ENCODE results near the gene PRR7.

Gene PRR7

DNA sequence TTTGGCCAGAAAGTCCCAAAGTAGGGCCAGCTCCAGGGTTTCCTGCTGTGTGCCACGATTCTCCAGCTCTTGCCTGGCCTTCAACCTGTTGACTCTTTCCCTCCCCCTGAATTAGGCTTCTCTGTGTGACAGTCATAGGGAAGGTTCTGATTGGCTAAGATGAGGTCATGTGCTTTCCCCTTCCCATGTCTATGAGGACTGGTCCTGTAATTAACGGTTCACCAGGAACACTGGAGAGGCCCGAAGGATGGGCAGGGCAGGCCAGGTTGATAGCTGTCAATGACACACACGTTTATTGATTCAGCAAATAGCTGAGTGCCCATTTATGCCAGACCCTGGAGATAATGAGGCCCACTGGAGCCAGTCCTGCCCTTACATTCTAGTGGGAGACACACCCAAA, 9.0 kb upstream of the PRR7 start:
- DNase-seq (ENCODE audit: low read depth), result no peak

DNA sequence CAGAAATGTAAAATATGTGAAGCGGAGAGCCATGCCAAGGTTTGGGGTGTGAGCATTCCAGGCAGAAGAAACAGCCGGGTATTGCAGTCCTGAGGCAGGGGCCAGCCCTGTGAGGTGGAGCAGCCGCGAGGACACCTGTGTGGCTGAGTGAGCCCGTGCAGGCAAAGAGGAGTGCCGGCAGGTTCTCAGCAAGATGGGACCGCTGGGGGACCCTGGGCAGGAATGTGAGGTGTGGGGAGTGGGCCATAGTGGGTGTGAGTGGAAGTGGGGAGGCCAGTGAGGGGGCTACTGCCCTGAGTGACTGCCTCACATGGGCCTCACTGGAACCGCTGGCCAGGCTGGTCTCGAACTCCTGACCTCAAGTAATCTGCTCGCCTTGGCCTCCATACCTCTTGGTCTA, 8.1 kb upstream of the PRR7 start:
- DNase-seq (ENCODE audit: low read depth), result no peak

DNA sequence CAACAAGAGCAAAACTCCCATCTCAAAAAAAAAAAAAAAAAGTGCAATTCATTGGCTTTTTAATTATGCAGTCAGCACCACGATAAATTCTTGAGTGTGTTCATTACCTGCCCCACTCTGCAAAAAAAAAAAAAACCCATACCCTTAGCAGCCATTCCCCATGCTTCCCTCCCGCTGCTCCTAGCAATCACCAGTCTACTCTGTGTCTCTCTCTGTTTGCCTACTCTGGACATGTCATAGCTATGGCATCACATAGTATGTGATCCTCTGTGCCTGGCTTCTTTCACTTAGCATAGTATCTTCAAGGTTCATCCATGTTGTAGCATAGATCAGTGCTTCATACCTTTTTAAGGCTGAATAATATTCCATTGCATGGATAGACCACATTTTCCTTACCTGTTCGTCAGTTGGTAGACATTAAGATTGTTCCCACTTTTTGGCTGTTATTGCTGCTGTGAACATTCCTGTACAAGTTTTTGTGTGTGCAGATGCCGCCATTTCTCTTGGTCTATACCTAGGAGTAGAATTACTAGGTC, 7.0 kb upstream of the PRR7 start:
- no peak for DNase-seq (ENCODE audit: low read depth)

DNA sequence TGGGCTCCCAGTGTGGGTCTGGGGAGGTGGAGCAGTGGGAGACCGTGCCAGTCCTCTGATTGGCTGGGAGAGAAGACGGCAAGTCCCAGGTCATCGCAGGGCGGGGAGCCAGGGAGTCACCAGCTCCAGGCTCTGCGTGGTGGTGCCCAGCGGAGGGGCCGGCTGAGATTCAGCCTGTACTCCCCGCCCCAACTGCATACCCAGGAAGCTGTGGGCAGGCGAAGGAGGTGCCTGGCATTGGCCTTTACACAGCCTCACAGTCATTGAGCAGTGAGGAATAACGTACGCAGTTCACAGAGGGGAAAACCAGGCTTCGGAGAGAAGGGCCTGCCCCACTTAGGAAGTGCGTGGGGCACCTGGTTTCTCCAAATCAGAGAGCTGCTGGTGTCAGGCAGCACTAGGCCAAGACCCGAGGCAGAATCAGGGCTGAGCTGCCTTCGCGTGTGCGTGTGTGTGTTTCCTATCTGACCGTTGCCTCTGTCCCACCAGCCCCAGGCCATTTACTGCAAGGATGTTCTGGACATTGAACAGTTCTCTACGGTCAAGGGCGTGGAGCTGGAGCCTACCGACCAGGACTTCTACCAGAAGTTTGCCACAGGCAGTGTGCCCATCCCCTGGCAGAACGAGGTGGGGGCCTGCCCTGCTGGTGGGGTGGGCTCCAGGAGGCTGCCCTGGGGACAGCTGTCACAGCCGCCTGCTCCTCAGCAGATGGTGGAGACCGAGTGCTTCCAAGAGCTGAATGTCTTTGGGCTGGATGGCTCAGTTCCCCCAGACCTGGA, 6.2 kb upstream of the PRR7 start:
- DNase-seq (ENCODE audit: low read depth), result no peak

DNA sequence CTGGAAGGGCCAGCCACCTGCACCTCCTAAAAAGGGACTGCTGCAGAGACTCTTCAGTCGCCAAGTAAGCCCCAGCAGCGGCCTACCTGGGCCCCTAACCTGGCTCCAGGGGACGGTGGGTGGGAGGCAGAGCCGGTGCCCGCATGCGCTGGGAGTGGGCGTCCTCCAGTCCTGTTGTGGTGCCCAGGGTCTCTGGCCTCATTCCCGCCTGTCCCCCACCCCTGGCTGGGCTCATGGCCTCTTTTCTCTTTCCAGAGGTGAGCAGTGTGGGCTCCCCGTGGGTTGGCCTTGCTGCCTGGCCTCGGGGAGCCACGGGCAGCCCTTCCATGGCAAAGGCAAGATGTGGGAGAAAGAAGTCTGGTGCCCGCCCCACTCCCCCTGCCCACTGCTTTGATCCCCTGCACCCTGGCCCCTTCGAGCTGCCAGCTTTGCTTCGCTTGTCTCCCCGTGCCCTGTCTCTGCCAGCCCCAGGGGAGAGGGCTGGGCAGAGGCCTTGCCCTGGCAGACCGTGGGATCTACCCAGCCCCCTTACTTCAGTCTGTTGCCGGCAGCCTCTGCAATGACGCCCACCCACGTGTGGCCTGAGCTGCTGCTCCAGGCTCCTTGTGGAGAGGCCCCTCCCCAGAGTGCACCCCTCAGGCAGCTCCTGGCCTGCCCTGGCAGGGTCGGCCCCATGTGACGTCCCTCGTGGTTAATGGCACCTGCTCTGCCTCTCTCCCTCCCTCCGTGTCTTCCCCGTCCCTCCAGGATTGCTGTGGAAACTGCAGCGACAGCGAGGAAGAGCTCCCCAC, 5.4 kb upstream of the PRR7 start:
- no peak for DNase-seq (ENCODE audit: low read depth)

DNA sequence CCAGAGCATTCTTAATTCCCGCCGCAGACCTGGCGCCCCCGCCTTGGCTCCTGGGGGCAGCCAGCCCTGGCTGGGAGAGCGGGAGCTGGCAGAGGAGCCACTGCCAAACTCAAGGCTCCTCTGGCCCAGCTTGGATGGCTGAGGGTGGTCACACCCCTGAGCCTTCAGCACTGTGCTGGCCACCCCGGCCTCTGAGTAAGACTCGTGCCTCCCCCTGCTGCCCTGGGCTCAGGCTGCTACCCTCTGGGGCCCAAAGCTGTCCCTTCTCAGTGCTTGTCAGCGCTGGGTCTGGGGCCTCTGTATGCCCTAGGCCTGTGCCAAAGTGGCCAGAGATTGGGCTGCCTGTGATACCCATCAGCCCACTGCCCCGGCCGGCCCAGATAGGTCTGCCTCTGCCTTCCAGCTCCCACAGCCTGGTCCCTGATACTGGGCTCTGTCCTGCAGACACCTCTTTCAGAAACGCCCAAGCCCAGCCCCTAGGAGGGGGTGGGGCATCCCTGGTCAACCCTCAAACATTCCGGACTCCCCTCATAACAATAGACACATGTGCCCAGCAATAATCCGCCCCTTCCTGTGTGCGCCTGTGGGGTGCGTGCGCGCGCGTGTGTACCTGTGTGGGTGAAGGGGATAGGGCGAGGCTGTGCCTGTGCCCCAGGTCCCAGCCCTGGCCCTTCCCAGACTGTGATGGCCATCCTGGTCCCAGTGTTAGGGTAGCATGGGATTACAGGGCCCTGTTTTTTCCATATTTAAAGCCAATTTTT, 4.4 kb upstream of the PRR7 start:
- no peak for DNase-seq (ENCODE audit: low read depth)

DNA sequence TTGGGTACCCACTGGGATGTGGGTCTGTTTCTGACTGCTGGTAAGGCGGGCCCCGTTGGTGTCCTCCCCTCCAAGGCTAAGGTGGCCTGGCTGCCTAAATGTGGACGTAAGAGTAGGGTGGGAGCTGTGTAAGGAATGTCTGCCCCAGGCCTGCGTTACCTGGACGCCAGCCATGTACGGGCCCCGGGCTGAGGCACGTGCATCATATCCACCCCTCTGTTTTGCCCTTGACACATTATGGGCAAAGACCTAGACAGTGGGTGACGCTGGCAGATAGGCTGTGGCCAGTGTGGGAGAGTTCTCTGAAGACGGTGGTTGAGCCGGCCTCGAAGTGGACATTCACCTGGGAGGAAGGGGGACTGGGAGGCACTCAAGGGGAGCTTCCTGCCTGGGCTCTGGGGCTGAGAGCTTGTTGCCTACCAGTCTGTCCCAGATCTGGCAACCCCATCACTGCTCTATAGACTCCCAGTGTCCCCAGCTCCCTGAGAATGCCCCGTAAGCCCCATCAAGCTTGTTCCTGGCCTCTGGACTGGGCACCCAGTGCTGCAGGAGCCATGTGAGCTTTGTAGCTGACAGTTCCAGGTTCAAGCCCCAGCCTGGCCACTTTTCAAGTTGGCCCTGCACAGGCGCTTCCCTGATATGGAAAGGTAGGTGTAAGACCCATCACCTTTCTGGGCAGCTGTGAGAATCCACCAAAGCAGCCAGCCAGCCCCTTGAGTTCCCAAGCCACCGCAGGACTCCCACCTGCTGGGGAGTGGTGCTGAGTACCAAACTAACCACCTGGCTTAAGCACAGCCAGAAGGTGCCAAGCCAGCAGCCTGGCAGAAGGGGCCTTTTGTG, 3.2 kb upstream of the PRR7 start:
- DNase-seq (ENCODE audit: low read depth), result no peak

DNA sequence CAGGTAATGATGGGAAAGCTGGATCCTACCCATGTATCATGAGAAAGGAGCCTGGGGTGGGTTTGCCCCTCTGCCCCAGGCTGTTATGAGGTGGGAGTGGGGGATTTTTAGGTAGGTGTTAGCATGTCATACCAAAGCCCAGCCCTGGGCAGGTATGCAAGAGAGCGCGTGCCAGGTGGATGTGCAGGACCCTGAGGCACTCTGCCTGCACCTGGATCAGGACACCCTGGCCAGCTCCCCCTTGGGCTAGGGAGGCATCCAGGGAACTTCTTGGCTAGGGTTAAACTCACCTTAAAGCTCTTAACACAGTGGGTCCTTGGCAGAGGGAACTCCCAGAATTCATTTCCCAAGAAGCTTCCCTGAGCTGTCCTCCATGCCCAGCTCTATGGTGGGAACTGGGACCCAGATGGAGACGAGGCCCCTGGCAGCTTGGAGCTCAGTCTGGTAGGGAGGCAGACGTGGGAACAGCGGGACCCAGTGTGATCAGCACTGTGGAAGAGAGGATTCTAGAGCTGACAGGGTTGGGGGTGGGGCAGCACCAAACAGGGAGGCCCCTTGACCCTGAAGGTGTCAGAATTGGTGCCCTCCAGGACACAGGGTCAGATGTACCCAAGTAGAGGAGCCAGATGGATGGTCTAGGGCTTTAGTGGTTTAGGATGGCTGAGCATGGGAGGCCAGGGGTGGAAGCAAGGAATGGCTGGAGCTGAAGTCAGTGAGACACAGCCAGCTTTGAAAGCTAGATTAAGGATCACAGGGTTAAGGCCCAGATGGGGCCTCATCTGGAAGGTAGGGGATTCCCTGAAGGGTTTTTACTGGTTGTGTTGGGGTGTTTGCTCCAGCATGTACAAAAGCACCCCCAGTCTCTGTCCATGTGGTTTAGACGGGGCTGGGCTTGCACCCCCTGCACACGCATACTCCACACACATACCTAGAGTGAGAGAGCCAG, 2.2 kb upstream of the PRR7 start:
- no peak for DNase-seq (ENCODE audit: low read depth)

DNA sequence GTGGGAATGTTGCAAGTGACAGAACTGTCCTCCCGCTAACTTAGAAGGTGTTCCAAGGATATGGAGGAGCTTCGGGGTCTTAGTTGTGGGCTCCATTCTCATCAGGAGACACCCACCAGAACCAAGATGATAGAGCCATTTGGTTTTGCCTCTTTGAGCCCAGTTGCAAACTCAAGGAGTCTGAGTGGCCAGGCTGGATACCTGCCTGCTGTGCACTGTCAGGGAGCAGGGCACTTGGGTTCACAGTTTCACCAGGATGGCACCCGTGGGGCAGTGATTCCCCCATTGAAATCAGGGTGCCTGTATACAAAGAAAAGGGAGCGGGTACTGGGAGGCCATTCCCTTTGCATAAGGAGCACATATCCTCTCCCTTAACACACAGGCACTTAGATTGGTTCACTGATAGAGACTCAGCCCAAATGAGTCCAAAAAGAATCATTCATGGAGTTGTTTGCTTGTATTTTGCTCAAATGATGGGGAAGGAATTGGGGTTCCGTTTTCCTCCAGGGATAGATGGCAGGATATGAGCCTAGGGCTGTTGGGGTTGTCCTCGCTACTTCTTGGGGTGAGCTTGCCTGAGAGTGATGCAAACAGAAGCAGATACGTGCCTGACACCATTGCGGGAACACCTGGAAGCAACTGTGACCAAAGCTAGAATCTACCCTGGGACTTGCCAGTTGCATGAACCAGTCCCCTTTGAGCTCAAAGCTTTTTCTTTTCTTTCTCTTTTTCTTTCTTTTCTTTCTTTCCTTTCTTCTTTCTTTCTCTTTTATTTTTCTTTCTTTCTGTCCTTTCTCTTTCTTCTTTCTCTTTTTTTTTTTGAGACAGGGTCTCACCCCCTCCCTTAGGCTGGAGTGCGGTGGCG, 1.3 kb upstream of the PRR7 start:
- no peak for DNase-seq (ENCODE audit: low read depth)

DNA sequence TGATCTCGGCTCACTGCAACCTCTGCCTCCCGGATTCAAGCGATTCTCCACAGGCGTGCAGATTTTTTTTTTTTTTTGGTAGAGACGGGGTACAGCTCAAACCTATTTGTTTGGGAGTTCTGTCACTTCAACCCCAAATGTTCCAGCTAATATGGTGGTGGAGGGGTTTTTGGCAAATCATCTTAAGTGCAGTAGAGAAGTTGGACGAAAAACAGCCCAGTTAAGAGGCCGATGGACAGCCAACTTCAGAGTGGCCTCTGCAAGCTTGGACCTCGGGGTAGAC, 756 bp upstream of the PRR7 start:
- DNase-seq (ENCODE audit: low read depth), result no peak

DNA sequence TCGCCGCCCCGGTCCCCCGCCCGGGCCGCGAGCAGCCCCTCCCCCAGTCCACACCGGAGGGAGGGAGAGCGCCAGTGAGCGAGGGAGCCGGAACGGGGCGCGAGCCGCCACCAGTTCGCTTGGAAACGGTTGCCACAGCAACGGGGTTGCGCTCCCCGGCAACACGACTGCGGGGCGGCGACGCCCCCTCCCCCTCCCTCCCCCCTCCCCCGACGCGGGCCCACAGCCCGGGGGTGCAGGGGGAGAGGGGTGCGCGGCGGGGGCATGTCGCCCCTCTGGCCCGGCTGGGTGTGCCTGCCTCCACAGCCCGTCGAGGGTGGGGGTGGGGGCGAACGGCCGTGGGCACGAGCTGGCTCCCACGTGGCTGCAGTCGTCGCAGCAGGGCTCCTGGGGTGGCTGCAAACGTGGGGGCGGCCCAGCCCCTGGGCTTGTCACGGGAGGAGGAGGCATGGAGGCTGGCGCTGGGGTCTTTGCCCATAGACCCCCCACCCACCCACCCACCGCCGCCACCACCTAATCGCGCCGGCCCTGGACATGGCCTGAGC, 524 bp downstream of the PRR7 start:
- DNase-seq (ENCODE audit: low read depth), result peak; percentile 36

DNA sequence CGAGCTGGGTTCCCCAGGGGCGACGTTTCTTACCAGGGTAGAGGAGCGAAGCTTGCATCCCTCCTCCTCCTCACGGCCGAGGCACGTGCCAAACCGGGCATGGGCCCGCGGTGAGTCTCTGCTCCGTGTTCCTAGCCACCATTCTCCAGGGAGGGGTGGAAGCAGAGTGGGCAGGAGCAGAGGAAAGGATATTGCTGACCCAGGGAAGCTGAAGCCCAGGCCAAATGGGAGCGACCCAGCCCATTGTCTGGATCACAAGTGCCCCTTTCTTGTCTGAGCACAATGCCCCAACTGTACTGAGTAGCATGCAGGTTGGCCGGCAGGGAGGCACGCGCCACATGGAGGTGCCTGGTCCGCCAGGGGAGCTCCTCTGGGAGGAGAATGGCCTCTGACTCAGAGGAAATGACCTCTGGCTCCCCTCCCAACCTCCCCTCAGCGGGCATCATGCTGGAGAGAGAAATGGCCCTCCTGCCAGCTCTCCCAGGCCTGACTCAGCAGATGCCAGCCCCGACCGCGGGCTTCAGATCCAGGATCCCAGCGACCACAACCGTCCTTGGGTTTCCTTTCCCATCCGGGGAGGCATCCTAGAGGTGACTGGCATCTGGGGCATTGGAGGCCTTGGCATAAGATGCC, 1.1 kb downstream of the PRR7 start:
- peak; percentile 88 for DNase-seq (ENCODE audit: low read depth)

DNA sequence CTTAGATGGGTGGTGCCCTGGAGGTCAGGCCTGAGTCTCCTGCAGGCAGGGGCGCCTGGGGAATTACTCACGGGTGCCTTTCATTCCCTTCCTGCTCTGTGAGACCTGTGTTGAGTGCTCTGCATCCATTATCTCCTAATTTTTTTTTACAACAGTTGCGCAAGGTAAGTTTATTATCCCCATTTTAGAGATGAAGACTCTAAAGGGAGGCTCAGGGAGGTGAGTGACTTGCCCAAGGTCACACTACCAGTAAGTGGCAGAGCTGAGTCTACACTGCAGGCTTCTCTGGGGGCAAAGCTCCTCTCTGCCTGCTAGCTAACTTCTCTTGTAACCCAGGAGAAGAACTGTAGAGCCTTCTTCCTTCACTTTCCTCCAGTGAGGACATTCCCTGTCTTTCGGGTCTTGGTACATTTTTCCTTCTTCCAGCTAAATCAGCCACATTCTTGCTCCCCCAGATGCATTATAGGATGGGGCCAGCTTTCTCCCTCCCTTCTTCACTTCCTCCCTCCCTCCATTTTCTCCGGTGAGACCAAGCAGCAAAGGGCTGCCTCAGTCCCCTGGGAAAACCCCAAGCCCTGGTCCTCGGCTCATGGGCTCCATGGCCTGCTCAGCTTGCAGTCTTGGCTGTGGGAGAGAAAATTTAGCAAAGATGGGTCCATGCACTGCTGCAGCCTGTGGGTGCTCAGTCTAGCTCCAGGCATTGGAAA, 1.8 kb downstream of the PRR7 start:
- no peak for DNase-seq (ENCODE audit: low read depth)

DNA sequence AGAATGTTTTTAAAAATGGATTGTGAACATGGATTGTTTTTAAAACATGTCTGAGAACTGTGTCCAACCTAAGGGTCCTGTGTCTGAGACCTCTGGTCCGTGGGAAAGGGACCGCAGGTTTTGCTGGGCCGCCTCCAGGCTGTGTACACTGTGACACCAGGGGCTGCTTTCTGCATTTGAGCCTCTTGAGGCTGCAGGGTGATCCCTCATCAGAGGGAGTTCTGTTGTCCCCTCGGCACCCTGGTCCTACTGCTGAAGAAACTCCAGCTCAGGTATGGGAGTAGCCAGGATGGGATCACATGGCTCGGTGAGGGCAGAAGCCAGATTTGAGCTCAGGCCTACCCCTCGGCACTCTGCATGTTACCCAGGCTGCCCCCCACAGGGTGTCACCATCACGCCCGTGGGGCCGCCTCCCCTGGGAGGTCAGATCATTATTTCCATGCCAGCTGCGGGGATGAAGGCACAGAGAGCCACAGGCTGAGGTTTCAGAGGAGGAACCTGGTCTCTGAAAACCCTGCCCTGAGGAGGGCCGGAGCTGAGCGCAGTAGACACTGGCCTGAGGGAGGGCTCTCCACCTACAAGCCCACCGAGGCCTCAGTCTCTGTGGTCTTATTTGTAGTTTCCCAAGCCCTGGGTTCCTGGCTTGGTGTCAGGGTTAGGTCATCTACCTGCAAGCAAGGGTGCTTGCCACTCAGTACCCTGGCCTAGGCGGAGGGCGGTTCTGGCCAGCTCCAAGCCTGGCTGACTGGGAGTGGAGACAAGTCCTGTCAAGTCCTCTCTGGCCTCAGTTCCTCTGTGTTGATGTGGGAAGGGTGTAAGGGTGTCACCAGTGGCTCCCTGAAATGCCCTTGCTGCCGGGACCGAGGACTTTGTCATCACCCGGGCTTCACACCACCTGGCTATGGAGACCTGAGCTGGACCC, 2.8 kb downstream of the PRR7 start:
- no peak for DNase-seq (ENCODE audit: low read depth)

DNA sequence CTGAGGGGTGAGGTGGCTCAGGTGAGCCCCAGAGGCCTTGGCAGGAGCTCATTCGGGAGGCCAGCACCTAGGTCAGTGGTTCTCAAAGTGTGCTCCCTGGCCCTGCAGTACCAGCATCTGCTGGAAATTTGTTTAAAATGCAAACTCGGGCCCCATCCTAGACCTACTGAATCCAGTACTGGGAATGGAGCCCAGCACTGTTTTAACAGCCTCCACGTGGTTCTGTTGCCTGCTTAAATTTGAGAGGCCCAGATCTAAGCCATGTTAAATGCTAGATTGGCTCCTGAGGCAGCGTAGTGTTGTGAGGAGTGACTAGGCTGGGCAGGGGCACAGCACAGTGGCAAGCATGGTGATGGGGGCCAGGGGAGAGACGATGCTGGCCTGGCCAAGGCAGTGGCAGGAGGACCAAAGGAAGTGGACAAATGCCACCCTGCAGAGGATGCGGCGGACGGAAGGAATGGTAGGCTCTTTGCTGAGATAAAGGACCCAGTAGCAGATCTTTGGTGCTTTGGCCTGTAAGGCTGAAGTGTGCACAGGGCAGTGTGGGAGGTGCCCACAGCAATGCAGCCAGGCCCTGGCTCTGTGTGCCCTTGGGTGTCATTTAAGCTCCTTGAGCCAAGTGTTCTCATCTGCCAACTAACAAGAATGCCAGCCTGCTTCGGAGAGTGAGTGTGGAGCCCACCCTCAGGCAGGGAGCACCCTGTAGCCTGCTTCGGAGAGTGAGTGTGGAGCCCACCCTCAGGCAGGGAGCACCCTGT, 4.2 kb downstream of the PRR7 start:
- DNase-seq (ENCODE audit: low read depth), result no peak

All from amniotic epithelial cell (primary cell).